Ovary (tissue), 3 donors: Measurements from ENCODE around the gene SKP2.

Source experiments
- EP300 ChIP-seq: sonication (generic); formaldehyde crosslinking; IDR thresholded peaks from one replicate; pipeline ENCODE4 v1.6.1; 2017; ENCODE audit warnings: antibody characterized with exemption
- POLR2A ChIP-seq: fragments of 450-650 bp; IDR thresholded peaks from one replicate; pipeline ENCODE4 v1.6.1; 2017; ENCODE audit warnings: antibody characterized with exemption, mild to moderate bottlenecking, moderate library complexity
- TF ChIP-seq, protein P1 (sequence below), 3 donors: fragments of 450-650 bp in 2 of 3; fragments of 200-600 bp in 1 of 3; IDR thresholded peaks; one replicate each; pipeline versions ENCODE4 v1.5.1 to v1.8.0; 2016 to 2022; ENCODE audit warnings: antibody characterized with exemption in 3 of 3, mild to moderate bottlenecking in 1 of 3
- donor health status: DM: no; HTN: no; CAD: no.

DNA sequence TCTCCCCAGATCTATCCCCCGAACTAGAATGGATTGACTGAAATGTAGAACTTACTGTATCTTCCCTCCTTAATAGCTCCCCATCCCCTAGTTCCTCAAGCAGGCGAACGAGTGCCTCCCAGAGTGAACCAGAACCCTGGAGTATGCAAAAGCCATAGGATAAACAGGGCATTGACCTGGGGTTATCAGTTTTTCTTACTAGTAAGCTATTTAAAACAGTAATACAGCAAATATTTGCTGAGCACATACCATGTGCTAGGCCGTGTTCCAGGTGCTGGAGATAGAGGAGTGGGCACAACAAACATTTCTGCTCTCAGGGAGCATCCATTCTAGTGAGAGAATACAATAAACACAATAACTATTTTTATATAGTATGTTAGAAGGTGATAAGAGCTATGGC is 1.8 kb downstream of the SKP2 start:
- TF ChIP-seq, protein P1, sequence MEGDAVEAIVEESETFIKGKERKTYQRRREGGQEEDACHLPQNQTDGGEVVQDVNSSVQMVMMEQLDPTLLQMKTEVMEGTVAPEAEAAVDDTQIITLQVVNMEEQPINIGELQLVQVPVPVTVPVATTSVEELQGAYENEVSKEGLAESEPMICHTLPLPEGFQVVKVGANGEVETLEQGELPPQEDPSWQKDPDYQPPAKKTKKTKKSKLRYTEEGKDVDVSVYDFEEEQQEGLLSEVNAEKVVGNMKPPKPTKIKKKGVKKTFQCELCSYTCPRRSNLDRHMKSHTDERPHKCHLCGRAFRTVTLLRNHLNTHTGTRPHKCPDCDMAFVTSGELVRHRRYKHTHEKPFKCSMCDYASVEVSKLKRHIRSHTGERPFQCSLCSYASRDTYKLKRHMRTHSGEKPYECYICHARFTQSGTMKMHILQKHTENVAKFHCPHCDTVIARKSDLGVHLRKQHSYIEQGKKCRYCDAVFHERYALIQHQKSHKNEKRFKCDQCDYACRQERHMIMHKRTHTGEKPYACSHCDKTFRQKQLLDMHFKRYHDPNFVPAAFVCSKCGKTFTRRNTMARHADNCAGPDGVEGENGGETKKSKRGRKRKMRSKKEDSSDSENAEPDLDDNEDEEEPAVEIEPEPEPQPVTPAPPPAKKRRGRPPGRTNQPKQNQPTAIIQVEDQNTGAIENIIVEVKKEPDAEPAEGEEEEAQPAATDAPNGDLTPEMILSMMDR (IDR thresholded peaks at IDR 0.05): no peak
- TF ChIP-seq POLR2A (no peak), EP300 (no peak)
